ENCODE results near the gene EIF3A.

GRCh38 chr10:119073584-119073983 lies 7.0 kb downstream of the EIF3A start:
- TF ChIP-seq, protein P1, sequence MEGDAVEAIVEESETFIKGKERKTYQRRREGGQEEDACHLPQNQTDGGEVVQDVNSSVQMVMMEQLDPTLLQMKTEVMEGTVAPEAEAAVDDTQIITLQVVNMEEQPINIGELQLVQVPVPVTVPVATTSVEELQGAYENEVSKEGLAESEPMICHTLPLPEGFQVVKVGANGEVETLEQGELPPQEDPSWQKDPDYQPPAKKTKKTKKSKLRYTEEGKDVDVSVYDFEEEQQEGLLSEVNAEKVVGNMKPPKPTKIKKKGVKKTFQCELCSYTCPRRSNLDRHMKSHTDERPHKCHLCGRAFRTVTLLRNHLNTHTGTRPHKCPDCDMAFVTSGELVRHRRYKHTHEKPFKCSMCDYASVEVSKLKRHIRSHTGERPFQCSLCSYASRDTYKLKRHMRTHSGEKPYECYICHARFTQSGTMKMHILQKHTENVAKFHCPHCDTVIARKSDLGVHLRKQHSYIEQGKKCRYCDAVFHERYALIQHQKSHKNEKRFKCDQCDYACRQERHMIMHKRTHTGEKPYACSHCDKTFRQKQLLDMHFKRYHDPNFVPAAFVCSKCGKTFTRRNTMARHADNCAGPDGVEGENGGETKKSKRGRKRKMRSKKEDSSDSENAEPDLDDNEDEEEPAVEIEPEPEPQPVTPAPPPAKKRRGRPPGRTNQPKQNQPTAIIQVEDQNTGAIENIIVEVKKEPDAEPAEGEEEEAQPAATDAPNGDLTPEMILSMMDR (IDR thresholded peaks at IDR 0.05 in 2 of 3, conservative IDR thresholded peaks at IDR 0.05 in 1 of 3; ENCODE audit: insufficient read depth in 2 of 3, low read depth in 1 of 3, low read length in 3 of 3), result no peak
- TF ChIP-seq PTRF (tag; IDR thresholded peaks at IDR 0.05) (no peak), YY1 (IDR thresholded peaks at IDR 0.05; ENCODE audit: borderline replicate concordance in 1 of 3, control insufficient read depth in 1 of 3, extremely low read depth in 1 of 3, insufficient read depth in 3 of 3, insufficient read length in 1 of 3, insufficient replicate concordance in 2 of 3, low read depth in 1 of 3, low read length in 2 of 3) (no peak), E2F6 (IDR thresholded peaks at IDR 0.05; ENCODE audit: borderline replicate concordance in 1 of 2, extremely low read depth in 1 of 2, insufficient read depth in 1 of 2, insufficient read length in 1 of 2, low read depth in 1 of 2, low read length in 1 of 2, poor library complexity in 1 of 2, severe bottlenecking in 1 of 2) (no peak), ZFPM2 (CRISPR knock-in tag; IDR thresholded peaks at IDR 0.05) (no peak), POLR2G (IDR thresholded peaks at IDR 0.05; ENCODE audit: low read depth, low read length) (no peak), POLR2A (conservative IDR thresholded peaks at IDR 0.05) (no peak), HES1 (IDR thresholded peaks at IDR 0.05; ENCODE audit: low read depth) (no peak)
- TF ChIP-seq, protein P2, sequence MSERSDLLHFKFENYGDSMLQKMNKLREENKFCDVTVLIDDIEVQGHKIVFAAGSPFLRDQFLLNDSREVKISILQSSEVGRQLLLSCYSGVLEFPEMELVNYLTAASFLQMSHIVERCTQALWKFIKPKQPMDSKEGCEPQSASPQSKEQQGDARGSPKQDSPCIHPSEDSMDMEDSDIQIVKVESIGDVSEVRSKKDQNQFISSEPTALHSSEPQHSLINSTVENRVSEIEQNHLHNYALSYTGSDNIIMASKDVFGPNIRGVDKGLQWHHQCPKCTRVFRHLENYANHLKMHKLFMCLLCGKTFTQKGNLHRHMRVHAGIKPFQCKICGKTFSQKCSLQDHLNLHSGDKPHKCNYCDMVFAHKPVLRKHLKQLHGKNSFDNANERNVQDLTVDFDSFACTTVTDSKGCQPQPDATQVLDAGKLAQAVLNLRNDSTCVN (CRISPR knock-in tag; IDR thresholded peaks at IDR 0.05), result no peak
- TF ChIP-seq, protein P3, sequence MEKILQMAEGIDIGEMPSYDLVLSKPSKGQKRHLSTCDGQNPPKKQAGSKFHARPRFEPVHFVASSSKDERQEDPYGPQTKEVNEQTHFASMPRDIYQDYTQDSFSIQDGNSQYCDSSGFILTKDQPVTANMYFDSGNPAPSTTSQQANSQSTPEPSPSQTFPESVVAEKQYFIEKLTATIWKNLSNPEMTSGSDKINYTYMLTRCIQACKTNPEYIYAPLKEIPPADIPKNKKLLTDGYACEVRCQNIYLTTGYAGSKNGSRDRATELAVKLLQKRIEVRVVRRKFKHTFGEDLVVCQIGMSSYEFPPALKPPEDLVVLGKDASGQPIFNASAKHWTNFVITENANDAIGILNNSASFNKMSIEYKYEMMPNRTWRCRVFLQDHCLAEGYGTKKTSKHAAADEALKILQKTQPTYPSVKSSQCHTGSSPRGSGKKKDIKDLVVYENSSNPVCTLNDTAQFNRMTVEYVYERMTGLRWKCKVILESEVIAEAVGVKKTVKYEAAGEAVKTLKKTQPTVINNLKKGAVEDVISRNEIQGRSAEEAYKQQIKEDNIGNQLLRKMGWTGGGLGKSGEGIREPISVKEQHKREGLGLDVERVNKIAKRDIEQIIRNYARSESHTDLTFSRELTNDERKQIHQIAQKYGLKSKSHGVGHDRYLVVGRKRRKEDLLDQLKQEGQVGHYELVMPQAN (IDR thresholded peaks at IDR 0.05; ENCODE audit: borderline replicate concordance), result no peak
- TF ChIP-seq, protein P4, sequence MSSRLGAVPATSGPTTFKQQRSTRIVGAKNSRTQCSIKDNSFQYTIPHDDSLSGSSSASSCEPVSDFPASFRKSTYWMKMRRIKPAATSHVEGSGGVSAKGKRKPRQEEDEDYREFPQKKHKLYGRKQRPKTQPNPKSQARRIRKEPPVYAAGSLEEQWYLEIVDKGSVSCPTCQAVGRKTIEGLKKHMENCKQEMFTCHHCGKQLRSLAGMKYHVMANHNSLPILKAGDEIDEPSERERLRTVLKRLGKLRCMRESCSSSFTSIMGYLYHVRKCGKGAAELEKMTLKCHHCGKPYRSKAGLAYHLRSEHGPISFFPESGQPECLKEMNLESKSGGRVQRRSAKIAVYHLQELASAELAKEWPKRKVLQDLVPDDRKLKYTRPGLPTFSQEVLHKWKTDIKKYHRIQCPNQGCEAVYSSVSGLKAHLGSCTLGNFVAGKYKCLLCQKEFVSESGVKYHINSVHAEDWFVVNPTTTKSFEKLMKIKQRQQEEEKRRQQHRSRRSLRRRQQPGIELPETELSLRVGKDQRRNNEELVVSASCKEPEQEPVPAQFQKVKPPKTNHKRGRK (tag; IDR thresholded peaks at IDR 0.05), result no peak

Measured in K562 (cell line).